Rectal smooth muscle tissue (tissue), 1 donor: ENCODE data around the gene MYORG.

ENCODE experiments used
- H3K27ac ChIP-seq: one replicate; pipeline ENCODE4 v1.7.0; 2013; ENCODE audit warnings: low read depth, low read length, inconsistent platforms
- H3K27me3 ChIP-seq: one replicate; pipeline ENCODE4 v1.7.0; 2013; ENCODE audit warnings: low read length; ENCODE audit not compliant: control insufficient read depth, insufficient read depth
- H3K36me3 ChIP-seq: one replicate; pipeline ENCODE4 v1.7.0; 2013; ENCODE audit warnings: low read length; ENCODE audit not compliant: control insufficient read depth, insufficient read depth
- H3K4me1 ChIP-seq: one replicate; pipeline ENCODE4 v1.7.0; 2013; ENCODE audit warnings: low read length; ENCODE audit not compliant: control insufficient read depth, insufficient read depth
- H3K4me3 ChIP-seq: one replicate; pipeline ENCODE4 v1.7.0; 2013; ENCODE audit warnings: low read length
- H3K9ac ChIP-seq: one replicate; pipeline ENCODE4 v1.7.0; 2013; ENCODE audit warnings: low read length

Gene MYORG

GRCh38 chr9:34400275-34400674 lies 23.6 kb upstream of the MYORG start:
- H3K36me3 ChIP-seq, result peaks cover 24% of the 10 kb centered on the region
- no peak overlapping the region for H3K4me3 ChIP-seq
- no peaks in the 10 kb centered on the region for H3K27me3 ChIP-seq
- H3K4me1 ChIP-seq, result no peaks in the 10 kb centered on the region
- H3K9ac ChIP-seq, result no peak overlapping the region
- H3K27ac ChIP-seq, result no peak overlapping the region

- Histone ChIP-seq H3K4me3 (no peak overlapping the region), H3K9ac (no peak overlapping the region), H3K36me3 (peaks cover 24% of the 10 kb centered on the region), H3K27ac (no peak overlapping the region), H3K4me1 (no peaks in the 10 kb centered on the region), H3K27me3 (no peaks in the 10 kb centered on the region)
Measured at GRCh38 chr9:34399729-34400128, 23.0 kb upstream of the MYORG start.

DNA sequence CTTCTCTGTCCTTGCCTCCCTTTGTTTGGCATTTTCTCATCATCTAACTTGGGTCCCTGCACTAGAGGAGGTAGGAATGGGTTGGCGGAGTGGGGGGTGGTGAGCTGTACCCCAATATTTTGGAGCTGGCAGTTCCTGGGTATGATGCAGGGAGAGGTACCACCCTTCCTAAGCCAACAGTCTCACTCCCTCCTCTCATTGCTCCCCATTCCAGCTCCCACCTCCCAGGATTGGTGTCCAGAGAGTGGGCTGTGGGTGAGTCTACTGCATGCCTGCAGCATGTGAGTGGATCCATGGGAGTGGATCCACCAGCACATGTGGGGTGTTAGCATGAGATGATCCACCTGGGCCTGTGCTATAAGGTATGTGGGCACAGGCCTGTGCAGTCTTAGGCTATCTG lies 22.2 kb upstream of the MYORG start:
- Histone ChIP-seq H3K27ac (no peak overlapping the region), H3K36me3 (peaks cover 24% of the 10 kb centered on the region), H3K4me3 (no peak overlapping the region), H3K9ac (no peak overlapping the region), H3K27me3 (no peaks in the 10 kb centered on the region), H3K4me1 (no peaks in the 10 kb centered on the region)

DNA sequence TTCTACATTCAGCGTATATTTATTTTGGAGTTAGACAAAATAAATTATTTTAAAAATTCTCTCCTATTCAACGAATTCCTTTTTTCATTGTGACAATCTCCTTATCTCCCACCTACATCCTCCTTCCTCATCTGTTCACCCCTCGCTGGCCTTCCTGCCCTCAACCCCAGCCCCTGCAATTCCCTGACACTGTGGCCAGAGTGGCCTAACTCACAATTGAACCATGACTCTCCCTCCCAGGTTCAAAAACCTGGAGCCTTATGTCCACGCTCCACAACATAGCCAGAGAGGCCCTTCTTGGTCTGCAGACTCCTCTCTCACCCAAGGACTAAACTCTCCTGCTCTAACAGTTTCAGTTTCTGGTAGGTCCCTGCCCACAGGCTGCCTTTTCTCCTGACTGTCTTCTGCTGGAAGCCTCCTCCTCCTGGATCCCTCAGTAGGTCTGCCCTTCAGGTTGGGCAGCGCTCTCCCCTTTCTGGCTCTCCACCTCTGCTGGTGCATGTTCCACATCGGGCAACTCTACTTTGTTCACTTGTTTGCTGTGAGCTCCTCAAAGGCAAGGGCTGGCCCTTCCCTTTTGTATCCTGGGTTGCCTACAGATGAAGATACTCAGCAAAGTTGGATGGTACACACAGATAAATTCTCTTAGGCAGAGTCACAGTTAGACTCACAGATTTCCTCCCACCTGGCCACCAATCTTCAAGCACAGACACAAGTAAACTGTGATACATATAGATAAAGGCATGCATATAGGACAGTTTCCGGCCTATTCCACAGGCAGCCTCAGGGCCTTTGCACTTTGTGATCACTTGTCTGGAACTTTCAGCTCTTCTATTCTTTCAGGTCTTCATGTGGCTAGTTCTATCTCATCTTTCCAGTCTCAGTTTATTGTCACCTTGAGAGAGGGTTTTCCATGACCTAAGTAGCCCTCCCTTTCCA lies 19.8 kb upstream of the MYORG start:
- H3K27ac ChIP-seq, result no peak overlapping the region
- peaks cover 11% of the 10 kb centered on the region for H3K36me3 ChIP-seq
- H3K27me3 ChIP-seq, result no peaks in the 10 kb centered on the region
- H3K4me3 ChIP-seq, result no peak overlapping the region
- H3K9ac ChIP-seq, result no peak overlapping the region
- no peaks in the 10 kb centered on the region for H3K4me1 ChIP-seq

GRCh38 chr9:34392511-34392910 lies 15.8 kb upstream of the MYORG start:
- Histone ChIP-seq H3K9ac (no peak overlapping the region), H3K36me3 (peaks cover 3% of the 10 kb centered on the region), H3K27me3 (no peaks in the 10 kb centered on the region)

GRCh38 chr9:34387239-34387638 lies 10.5 kb upstream of the MYORG start:
- no peak overlapping the region for H3K4me3 ChIP-seq
- H3K9ac ChIP-seq, result no peak overlapping the region
- no peak overlapping the region for H3K27ac ChIP-seq
- H3K27me3 ChIP-seq, result no peaks in the 10 kb centered on the region
- no peaks in the 10 kb centered on the region for H3K36me3 ChIP-seq
- H3K4me1 ChIP-seq, result no peaks in the 10 kb centered on the region

More at GRCh38 chr9:34392511-34392910, 15.8 kb upstream of the MYORG start:
- Histone ChIP-seq H3K4me1 (no peaks in the 10 kb centered on the region), H3K27ac (no peak overlapping the region), H3K4me3 (no peak overlapping the region)

DNA sequence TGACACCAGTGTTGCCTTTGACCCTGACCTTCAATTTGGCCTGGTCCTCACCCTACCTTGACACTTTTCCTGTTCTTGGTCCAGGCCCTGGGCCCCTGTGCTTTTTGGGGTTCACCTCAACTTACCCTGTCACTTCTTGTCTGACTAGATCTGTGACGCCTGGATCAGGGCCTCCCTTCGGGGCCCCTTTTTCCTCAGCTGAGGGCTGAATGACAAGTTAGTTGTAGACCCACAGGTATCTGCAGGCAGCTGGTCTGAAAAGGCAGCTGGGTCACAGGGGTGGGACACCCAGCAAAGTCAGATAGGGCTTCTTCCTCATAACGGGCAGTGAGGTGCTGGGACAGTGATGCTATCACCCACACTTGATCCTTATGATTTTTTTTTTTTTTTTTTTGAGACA lies 10.0 kb upstream of the MYORG start:
- Histone ChIP-seq H3K4me1 (no peaks in the 10 kb centered on the region), H3K36me3 (no peaks in the 10 kb centered on the region), H3K27ac (no peak overlapping the region), H3K9ac (no peak overlapping the region), H3K4me3 (no peak overlapping the region), H3K27me3 (no peaks in the 10 kb centered on the region)

GRCh38 chr9:34385561-34386230 lies 9.0 kb upstream of the MYORG start:
- no peak overlapping the region for H3K4me3 ChIP-seq
- no peaks in the 10 kb centered on the region for H3K4me1 ChIP-seq
- H3K27me3 ChIP-seq, result no peaks in the 10 kb centered on the region
- H3K27ac ChIP-seq, result no peak overlapping the region
- no peaks in the 10 kb centered on the region for H3K36me3 ChIP-seq
- H3K9ac ChIP-seq, result no peak overlapping the region

GRCh38 chr9:34384368-34385165 lies 7.9 kb upstream of the MYORG start:
- no peak overlapping the region for H3K27ac ChIP-seq
- H3K9ac ChIP-seq, result no peak overlapping the region

DNA sequence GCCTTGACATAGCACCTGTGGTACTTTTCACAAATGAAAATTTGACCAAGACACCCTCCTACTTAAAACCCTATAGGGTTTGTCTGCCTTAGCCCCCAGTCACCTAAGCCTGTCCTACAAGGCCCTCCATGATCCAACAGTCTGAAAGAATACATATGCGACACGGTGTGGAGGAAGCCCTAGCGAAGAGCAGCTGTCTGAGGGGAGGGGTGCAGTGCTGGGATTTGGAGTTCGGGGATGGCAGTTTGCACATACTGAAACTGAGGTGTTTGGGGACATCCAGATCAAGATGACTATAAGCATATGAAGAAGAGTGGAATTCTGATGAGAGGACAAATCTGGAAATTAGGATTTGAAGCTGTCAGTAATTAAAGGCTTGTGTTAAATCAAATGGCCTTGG lies 7.2 kb upstream of the MYORG start:
- no peak overlapping the region for H3K4me3 ChIP-seq
- H3K9ac ChIP-seq, result no peak overlapping the region
- H3K27me3 ChIP-seq, result no peaks in the 10 kb centered on the region
- H3K36me3 ChIP-seq, result no peaks in the 10 kb centered on the region
- peaks cover 15% of the 10 kb centered on the region for H3K4me1 ChIP-seq
- no peak overlapping the region for H3K27ac ChIP-seq

More at GRCh38 chr9:34384368-34385165, 7.9 kb upstream of the MYORG start:
- H3K36me3 ChIP-seq, result no peaks in the 10 kb centered on the region
- no peak overlapping the region for H3K4me3 ChIP-seq
- no peaks in the 10 kb centered on the region for H3K27me3 ChIP-seq
- H3K4me1 ChIP-seq, result peaks cover 9% of the 10 kb centered on the region

GRCh38 chr9:34382879-34383278 lies 6.2 kb upstream of the MYORG start:
- H3K4me3 ChIP-seq, result no peak overlapping the region
- H3K36me3 ChIP-seq, result no peaks in the 10 kb centered on the region
- no peak overlapping the region for H3K27ac ChIP-seq
- H3K4me1 ChIP-seq, result peaks cover 15% of the 10 kb centered on the region
- no peaks in the 10 kb centered on the region for H3K27me3 ChIP-seq
- no peak overlapping the region for H3K9ac ChIP-seq

DNA sequence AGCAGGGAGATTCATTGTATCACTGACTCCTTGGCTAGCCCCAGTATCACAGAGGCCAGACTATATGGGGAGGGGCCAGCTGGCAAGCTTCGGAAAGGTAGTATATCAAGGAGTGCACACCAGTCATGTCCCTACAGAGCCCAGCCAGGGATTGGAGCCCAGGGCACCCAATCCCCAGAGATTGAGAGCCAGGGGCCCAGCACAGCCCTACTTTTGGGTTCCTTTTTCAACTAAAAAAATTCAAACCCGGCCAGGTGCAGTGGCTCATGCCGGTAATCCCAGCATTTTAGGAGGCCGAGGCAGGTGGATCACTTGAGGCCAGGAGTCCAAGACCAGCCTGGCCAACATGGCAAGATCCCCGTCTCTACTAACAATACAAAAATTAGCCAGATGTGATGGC lies 5.4 kb upstream of the MYORG start:
- H3K4me1 ChIP-seq, result peaks cover 15% of the 10 kb centered on the region
- no peaks in the 10 kb centered on the region for H3K36me3 ChIP-seq
- no peak overlapping the region for H3K4me3 ChIP-seq
- H3K9ac ChIP-seq, result no peak overlapping the region
- no peaks in the 10 kb centered on the region for H3K27me3 ChIP-seq
- H3K27ac ChIP-seq, result no peak overlapping the region
